Endothelial cell of hepatic sinusoid (primary cell): Measurements from ENCODE around the gene FOXQ1.
"Not testable (repeated sequence)": the region's sequence is repeated elsewhere in the genome, so short reads cannot be mapped to it uniquely, and the experiment has no call there.

Experiments used
- in situ Hi-C: cut with HindIII; loops from 2 replicates; pipeline ENCODE4 v1.10.0; 2017; ENCODE audit warnings: low sequenced_read_pairs

Gene FOXQ1

DNA sequence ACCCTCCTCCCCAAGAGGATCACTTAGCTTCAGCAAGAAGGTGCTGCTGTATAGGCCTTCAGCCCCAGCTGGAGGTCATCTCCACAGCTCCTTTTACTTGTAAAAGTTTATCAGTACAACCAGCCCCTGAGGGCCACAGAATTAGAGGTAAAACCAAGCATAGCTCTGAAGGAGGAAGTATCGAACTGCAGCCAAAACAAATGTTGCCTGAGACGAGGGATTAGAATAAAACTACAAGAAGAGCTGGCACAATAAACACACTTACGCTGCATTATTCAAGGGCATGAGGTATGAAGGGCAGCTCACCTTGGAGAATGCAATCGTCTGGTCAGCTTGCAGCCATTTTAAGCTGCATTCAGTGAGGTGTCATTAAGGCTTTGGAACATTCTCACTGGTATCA lies 21.1 kb upstream of the FOXQ1 start:
- in situ Hi-C loops, result no loop called here

GRCh38 chr6:1291381-1291780 lies 20.5 kb upstream of the FOXQ1 start:
- in situ Hi-C loops, result no loop called here

- in situ Hi-C loops, result no loop called here
Measured at GRCh38 chr6:1295420-1295819, 16.5 kb upstream of the FOXQ1 start.

DNA sequence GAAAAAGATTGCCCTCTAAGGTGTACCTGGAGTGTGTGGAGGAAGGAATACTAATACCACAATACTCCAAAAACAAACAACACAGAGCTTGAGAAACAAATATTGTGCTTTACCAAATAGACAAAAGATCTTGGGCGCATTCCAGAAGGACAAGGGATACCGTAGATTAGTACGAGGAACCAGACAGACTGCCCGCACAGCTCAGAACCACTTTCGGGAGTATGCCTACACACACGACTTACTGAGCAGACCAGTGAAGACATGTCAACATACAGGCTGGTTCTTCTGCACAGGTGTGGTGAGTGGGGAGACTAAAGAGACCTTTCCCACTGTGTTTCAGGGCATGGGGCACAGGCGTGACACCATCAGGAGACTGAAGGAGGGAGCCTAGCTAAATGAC lies 15.8 kb upstream of the FOXQ1 start:
- in situ Hi-C loops, result no loop called here

- in situ Hi-C loops, result no loop called here
Measured at GRCh38 chr6:1296542-1296941, 15.4 kb upstream of the FOXQ1 start.

GRCh38 chr6:1297746-1298145 lies 14.2 kb upstream of the FOXQ1 start:
- in situ Hi-C loops, result no loop called here

DNA sequence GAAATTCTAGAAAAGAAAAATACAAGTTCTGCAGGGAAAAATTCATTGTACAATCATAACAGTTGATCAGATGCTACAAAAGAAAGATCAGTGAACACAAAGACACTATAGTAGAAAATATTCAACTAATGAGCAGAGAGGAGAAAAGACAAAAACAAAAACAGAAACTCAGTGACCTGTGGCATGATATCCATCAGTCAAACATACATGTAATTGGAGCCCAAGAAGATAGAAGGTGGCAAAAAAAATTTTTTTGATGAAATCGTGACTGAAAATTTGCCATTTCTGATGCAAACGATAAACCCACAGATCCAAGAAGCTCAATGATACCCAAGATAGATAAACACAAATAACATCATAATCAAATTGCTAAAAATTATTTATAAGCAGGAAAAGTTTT lies 13.1 kb upstream of the FOXQ1 start:
- in situ Hi-C loops, result no loop called here

DNA sequence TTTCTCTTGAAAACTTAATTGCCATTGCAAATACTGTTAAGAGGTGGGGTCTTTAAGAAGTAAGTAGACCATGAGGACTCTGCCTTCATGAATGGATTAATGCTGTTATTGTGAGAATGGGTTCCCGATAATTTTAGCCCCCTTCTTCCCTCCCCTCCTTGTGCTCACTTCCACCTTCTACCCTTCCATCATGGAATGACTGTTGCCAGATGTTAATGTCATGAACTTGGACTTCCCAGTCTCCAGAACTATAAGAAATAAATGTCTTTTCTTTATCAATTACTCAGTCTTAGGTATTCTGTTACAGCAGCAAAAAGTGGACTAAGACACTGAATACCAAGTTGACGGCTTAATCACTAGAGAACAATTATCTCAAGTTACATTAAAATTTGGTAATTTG lies 5.8 kb upstream of the FOXQ1 start:
- in situ Hi-C loops, result no loop called here

DNA sequence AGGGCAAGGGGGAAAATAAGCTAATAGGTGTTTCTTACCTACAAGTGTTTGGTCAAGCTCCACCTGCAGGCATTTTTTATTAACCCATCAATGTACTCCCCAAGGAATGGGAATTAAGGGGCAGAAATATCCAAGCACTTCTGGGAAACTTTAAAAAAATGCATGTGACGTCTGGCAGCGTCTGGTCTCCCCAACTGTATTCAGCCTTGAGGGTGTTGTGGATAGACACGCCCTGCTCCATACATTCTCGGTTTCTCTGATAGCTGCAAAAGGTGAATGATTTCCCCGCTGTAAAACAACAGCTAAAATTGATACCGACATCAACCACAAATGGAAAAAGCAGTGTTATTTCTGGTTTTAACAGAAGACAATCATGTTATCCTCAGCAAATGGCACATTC lies 2.5 kb upstream of the FOXQ1 start:
- in situ Hi-C loops, result no loop called here

- in situ Hi-C loops, result no loop called here
Measured at GRCh38 chr6:1310628-1311399, 1.1 kb upstream of the FOXQ1 start.

GRCh38 chr6:1312203-1312472 lies 240 bp downstream of the FOXQ1 start:
- in situ Hi-C loops, result no loop called here

GRCh38 chr6:1312473-1313367 lies 822 bp downstream of the FOXQ1 start:
- in situ Hi-C loops, result no loop called here

DNA sequence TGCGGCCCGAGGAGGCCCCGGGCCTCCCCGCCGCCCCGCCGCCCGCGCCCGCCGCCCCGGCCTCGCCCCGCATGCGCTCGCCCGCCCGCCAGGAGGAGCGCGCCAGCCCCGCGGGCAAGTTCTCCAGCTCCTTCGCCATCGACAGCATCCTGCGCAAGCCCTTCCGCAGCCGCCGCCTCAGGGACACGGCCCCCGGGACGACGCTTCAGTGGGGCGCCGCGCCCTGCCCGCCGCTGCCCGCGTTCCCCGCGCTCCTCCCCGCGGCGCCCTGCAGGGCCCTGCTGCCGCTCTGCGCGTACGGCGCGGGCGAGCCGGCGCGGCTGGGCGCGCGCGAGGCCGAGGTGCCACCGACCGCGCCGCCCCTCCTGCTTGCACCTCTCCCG lies 1.5 kb downstream of the FOXQ1 start:
- in situ Hi-C loops, result no loop called here

DNA sequence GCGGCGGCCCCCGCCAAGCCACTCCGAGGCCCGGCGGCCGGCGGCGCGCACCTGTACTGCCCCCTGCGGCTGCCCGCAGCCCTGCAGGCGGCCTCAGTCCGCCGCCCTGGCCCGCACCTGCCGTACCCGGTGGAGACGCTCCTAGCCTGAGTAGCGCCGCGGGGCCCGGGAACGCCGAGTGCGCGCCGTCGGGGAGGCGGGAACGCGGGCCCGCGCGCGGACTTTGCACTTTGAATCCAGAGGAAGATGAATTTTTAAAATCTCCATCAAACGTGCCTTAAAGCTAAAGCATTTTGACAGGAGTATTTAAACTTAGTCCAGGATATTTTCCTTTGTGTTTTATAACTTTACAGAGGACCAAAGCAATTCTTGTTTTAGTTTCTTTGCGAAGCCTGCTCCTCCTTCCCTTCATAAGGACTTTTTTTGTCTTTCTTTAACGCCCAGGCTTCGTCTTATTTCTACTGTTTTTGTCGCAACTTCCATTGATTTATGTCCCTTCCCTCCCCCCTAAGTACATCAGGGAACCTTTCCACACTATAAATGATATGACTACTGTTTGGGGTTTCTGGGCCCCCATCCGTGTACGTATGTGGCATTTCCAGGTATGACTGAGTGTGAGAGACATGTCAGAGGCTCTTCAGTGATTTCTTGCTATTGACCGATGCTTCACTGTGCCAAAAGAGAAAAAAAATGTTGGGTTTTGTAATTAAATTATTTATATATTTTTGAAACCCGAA lies 2.0 kb downstream of the FOXQ1 start:
- in situ Hi-C loops, result no loop called here

- in situ Hi-C loops, result no loop called here
Measured at GRCh38 chr6:1314617-1315016, 2.7 kb downstream of the FOXQ1 start.

GRCh38 chr6:1315201-1315559 lies 3.3 kb downstream of the FOXQ1 start:
- in situ Hi-C loops, result no loop called here

- in situ Hi-C loops, result no loop called here
Measured at GRCh38 chr6:1315560-1316386, 3.9 kb downstream of the FOXQ1 start.

DNA sequence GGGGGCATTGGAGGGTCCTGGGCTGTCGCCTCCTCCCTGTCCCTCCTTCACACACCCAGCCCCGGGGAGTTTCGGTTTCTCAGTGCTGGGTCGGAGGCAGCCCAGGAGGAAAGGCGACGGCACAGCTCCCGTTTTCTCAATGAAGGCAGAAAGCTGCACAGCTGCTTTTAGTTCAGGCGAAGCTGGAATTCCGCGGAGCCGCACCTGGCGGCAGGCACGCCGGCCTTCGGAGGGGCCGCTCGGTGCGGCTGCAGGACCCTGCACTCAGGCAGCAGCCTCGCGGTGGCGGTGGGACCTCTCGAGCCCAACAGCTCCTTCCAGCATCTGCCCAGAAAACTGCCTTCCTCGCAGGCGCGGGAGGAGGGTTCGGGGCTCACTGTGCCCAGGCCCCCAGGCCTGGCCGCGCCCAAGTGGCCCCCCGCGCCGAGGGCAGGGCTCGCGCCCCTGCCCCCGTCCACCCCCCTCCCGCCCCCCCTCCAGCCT lies 4.6 kb downstream of the FOXQ1 start:
- in situ Hi-C loops, result no loop called here

DNA sequence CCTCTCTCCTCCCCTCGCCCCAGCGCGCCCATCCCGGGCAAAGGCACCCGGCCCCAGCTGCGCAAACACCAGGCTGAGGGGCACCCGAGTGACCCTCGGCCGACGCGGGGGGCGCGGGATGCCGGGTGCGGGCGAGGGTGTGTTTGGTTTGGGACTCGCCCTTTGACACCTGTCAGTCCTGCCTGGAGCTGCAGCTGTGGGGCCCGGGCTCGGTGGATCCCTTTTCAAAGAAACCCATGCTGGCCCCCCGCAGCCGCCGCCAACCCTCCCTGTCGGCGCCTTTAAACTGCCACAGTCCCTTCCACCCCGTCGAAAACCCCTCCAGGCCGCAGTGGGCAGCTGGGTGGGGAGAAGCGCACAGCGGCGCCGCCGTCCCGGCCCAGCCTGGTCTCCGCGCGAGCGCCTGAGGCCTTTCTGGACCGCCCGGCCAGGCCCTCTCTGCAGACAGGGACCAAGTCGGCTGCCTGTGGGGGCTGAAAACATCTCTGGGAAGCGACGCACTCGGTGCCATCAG lies 5.5 kb downstream of the FOXQ1 start:
- in situ Hi-C loops, result no loop called here

DNA sequence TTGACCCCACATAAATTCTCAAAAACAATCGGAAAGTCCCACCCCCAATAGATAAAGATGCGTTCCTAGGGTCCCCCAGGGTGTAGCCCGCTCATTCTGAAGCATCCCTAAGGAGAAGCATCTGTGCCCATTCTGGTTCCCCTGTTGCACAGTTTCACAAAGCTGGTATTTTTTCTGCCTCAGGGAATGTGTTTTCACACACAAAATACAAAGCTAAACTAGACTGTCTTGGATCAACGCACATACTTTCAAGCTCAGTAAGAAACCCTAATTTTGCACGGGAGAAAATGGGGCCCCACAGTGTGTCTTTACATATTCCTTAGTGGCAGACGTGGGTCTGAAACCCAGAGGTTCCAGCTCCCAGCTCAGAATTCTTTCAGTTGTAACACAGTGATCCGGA lies 6.1 kb downstream of the FOXQ1 start:
- in situ Hi-C loops, result no loop called here

DNA sequence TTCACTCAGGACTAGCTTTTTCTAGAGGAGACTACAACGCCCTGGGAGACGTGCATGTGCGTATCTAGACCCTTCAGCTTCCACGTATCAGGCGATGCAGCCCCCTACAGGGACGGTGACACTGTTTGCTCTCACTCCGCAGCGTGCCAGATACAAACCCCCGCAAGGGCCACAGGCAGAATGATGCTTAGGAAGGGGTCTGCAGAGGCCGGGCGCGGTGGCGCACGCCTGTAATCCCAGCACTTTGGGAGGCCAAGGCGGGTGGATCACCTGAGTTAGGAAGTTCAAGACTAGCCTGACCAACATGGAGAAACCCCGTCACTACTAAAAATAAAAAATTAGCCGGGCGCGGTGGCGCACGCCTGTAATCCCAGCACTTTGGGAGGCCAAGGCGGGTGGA lies 6.7 kb downstream of the FOXQ1 start:
- in situ Hi-C loops, result not testable (repeated sequence)
